Measurements from ENCODE around the gene CYTH4.

GRCh38 chr22:37320726-37321677, 38.7 kb downstream of the CYTH4 start:
- TF ChIP-seq CTCF (conservative IDR thresholded peaks at IDR 0.05; ENCODE audit: low read length), result no peak
- no peak for TF ChIP-seq EZH2phosphoT487 (IDR thresholded peaks at IDR 0.05; ENCODE audit: borderline replicate concordance, low read depth, low read length)

All from OCI-LY7 (cell line).